GM12801 (cell line): ENCODE data around the gene LYSMD2.

Experiments
- CTCF ChIP-seq: IDR thresholded peaks from one replicate; pipeline ENCODE4 v1.5.1; 2011; ENCODE audit warnings: control low read depth; ENCODE audit not compliant: insufficient read length; ENCODE audit errors: extremely low read depth

Gene LYSMD2

GRCh38 chr15:51699373-51699772 is 38.1 kb downstream of the LYSMD2 start:
- no peak for TF ChIP-seq CTCF

DNA sequence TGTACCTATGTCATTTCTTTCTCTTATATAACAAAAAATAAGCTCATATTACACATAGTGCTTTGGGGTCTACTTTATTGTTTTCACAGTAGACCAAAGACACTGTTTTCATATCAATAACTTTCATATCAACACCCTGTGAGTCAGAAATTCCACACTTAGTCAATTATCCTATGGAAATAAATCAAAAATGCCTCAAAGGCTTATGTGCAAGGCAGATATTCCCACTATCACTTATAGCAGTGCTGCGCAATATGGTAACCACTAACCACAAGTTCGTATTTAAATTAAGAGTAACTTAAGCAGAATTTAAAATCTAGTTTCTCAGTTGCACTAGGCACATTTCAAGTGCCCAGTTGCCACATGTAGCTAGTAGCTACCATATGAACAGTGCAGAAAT is 40.3 kb downstream of the LYSMD2 start:
- TF ChIP-seq CTCF = no peak

- TF ChIP-seq CTCF = no peak
These were observed 40.9 kb downstream of the LYSMD2 start for GRCh38 chr15:51696566-51696965.

DNA sequence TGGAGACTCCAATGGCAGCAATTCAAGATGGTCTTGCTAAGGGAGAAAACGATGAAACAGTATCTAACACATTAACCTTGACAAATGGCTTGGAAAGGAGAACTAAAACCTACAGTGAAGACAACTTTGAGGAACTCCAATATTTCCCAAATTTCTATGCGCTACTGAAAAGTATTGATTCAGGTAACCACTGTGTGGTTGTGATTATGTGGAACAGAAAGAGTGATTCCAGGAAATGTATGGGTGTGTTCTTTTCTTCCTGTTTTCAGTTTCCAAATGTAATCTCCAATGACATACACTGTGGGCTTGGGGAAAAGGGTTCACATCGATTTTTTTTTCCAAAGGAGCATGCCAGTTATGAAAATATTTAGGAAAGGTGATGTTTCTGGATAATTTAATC is 45.3 kb downstream of the LYSMD2 start:
- no peak for TF ChIP-seq CTCF

GRCh38 chr15:51688863-51689262 is 48.6 kb downstream of the LYSMD2 start:
- TF ChIP-seq CTCF = no peak

- no peak for TF ChIP-seq CTCF
These were observed 49.9 kb downstream of the LYSMD2 start for GRCh38 chr15:51687565-51687964.

- no peak for TF ChIP-seq CTCF
These were observed 56.0 kb downstream of the LYSMD2 start, which contains the start of gene SCG3 for GRCh38 chr15:51681303-51681963. SCG3 (plus strand) TSS chr15:51681503; CDS start chr15:51681756, 253 bp downstream.
